ENCODE measurements around the gene GUCY1A2.

GUCY1A2 gene

GRCh38 chr11:106761745-106762144 lies 256.5 kb downstream of the GUCY1A2 start:
- FAIRE-seq: no peak
- no peak for DNase-seq (ENCODE audit: insufficient read length, low spot score)

GRCh38 chr11:106761240-106761639 lies 257.0 kb downstream of the GUCY1A2 start:
- no peak for FAIRE-seq
- no peak for DNase-seq (ENCODE audit: insufficient read length, low spot score)

GRCh38 chr11:106748059-106748458 lies 270.2 kb downstream of the GUCY1A2 start:
- DNase-seq (ENCODE audit: insufficient read length, low spot score) (no peak), FAIRE-seq (no peak)

GRCh38 chr11:106745941-106746340 lies 272.3 kb downstream of the GUCY1A2 start:
- FAIRE-seq: no peak

GRCh38 chr11:106733635-106734034 lies 284.6 kb downstream of the GUCY1A2 start:
- no peak for DNase-seq (ENCODE audit: insufficient read length, low spot score)
- no peak for FAIRE-seq

More at GRCh38 chr11:106745941-106746340, 272.3 kb downstream of the GUCY1A2 start:
- no peak for DNase-seq (ENCODE audit: insufficient read length, low spot score)

GRCh38 chr11:106728859-106729258 lies 289.4 kb downstream of the GUCY1A2 start:
- no peak for FAIRE-seq
- no peak for DNase-seq (ENCODE audit: insufficient read length, low spot score)

- no peak for FAIRE-seq
- no peak for DNase-seq (ENCODE audit: insufficient read length, low spot score)
Measured at GRCh38 chr11:106728379-106728778, 289.9 kb downstream of the GUCY1A2 start.

GRCh38 chr11:106727256-106727655 lies 291.0 kb downstream of the GUCY1A2 start:
- DNase-seq (ENCODE audit: insufficient read length, low spot score): no peak
- no peak for FAIRE-seq

GRCh38 chr11:106724293-106724892 lies 293.9 kb downstream of the GUCY1A2 start:
- no peak for DNase-seq (ENCODE audit: insufficient read length, low spot score)
- no peak for FAIRE-seq

- DNase-seq (ENCODE audit: insufficient read length, low spot score) (no peak), FAIRE-seq (no peak)
Measured at GRCh38 chr11:106723071-106723470, 295.2 kb downstream of the GUCY1A2 start.

GRCh38 chr11:106717222-106717621 lies 301.1 kb downstream of the GUCY1A2 start:
- FAIRE-seq: no peak
- no peak for DNase-seq (ENCODE audit: insufficient read length, low spot score)

- no peak for FAIRE-seq
- DNase-seq (ENCODE audit: insufficient read length, low spot score): no peak
Measured at GRCh38 chr11:106714199-106714598, 304.1 kb downstream of the GUCY1A2 start.

- DNase-seq (ENCODE audit: insufficient read length, low spot score) (no peak), FAIRE-seq (peak; percentile 46)
Measured at GRCh38 chr11:106708348-106708747, 309.9 kb downstream of the GUCY1A2 start.

- DNase-seq (ENCODE audit: insufficient read length, low spot score) (peak; percentile 20), FAIRE-seq (no peak)
Measured at GRCh38 chr11:106706355-106706754, 311.9 kb downstream of the GUCY1A2 start.

- no peak for DNase-seq (ENCODE audit: insufficient read length, low spot score)
Measured at GRCh38 chr11:106702805-106703204, 315.5 kb downstream of the GUCY1A2 start.

GRCh38 chr11:106697058-106697457 lies 321.2 kb downstream of the GUCY1A2 start:
- FAIRE-seq (no peak), DNase-seq (ENCODE audit: insufficient read length, low spot score) (no peak)

More at GRCh38 chr11:106702805-106703204, 315.5 kb downstream of the GUCY1A2 start:
- no peak for FAIRE-seq

- FAIRE-seq: no peak
- DNase-seq (ENCODE audit: insufficient read length, low spot score): no peak
Measured at GRCh38 chr11:106695506-106695905, 322.8 kb downstream of the GUCY1A2 start.

GRCh38 chr11:106694501-106694900 lies 323.8 kb downstream of the GUCY1A2 start:
- DNase-seq (ENCODE audit: insufficient read length, low spot score) (no peak), FAIRE-seq (no peak)

- no peak for FAIRE-seq
- no peak for DNase-seq (ENCODE audit: insufficient read length, low spot score)
Measured at GRCh38 chr11:106691807-106692365, 326.4 kb downstream of the GUCY1A2 start.

GRCh38 chr11:106690923-106691322 lies 327.4 kb downstream of the GUCY1A2 start:
- no peak for FAIRE-seq
- DNase-seq (ENCODE audit: insufficient read length, low spot score): no peak

GRCh38 chr11:106684944-106685343 lies 333.3 kb downstream of the GUCY1A2 start:
- FAIRE-seq (no peak), DNase-seq (ENCODE audit: insufficient read length, low spot score) (no peak)

GRCh38 chr11:106683435-106683834 lies 334.8 kb downstream of the GUCY1A2 start:
- no peak for DNase-seq (ENCODE audit: insufficient read length, low spot score)
- FAIRE-seq: no peak

GRCh38 chr11:106681435-106681834 lies 336.8 kb downstream of the GUCY1A2 start:
- DNase-seq (ENCODE audit: insufficient read length, low spot score) (no peak), FAIRE-seq (no peak)

All from HTR-8/SVneo (cell line).